ENCODE results near the gene ZFAND6. TPM values are rescaled to one million over a fixed set of nuclear protein-coding genes. Genes with fewer than 3 reads are reported as not detected.
"Not testable (repeated sequence)": the region's sequence is repeated elsewhere in the genome, so short reads cannot be mapped to it uniquely, and the experiment has no call there.

ZFAND6 gene
- total RNA-seq: 10 to 100 TPM; 85.5 to 91.6 TPM
- 48.9 to 65.5 reads per million in 2 donors for total RNA-seq

DNA sequence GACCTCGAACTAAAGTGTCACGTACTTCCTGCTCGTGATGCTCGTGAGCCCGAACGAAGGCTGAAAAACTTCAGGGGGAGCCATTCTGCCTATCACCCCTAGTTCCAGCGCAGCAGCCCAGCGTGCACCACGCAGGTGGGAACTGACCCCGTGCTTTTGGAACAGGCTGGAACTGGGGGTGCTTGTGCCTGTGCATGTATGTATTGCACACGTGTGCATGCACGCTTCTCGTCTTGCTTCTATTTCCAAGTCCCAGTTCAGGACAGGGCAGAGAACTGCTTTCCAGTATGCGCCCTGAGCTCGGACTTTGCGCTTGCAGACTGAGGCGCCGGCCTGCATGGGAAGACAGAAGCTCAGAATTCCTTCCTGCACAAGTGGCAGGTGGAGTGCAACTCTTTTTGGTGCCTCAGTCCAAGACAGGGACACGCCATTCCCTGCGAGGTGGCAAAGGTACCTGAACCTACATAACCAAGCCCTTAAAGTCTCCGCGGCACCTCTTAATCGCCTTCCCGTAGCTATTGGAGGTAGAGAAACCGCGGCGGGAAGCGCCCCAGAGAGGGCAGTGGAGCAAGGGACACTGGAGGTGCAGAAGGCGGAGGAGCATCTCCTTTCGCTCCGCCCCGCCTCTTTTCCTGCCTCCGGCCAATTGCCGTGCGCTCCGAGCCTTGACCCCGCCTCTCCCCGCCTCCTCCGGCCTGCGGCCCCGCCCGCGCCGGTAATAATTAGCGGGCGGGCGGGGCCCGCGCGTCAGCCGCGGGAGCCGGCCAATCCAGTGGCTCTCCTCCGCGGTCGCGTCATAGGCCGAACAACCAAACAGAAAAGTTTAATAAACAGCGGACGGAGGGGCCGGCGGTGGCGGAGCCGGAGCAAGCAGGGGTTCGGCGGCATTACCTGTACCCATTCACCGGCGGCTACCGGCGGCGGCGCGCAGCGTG is at the start of gene ZFAND6:
TSS of gene ZFAND6 (plus strand) at position 826 of the 935 bp plus-strand sequence. CDS start 60,669 bp downstream, outside the sequence.
- H3K36me3 Mint-ChIP-seq (ENCODE audit: low read depth): no peaks in the 10 kb centered on the region
- peak within 1 kb of the TSS; percentile 95 for H3K27ac Mint-ChIP-seq
- DNase-seq (peak; percentile 92 to 94 (median 94)), ATAC-seq (peak; percentile 92)
- no peaks in the 10 kb centered on the region for H3K9me3 ChIP-seq (ENCODE audit: control insufficient read depth, low read length, poor library complexity, severe bottlenecking)
- peaks cover 20% of the 10 kb centered on the region for H3K4me1 Mint-ChIP-seq
- peak within 1 kb of the TSS; percentile 95 for H3K4me3 Mint-ChIP-seq
- H3K27me3 Mint-ChIP-seq: peaks cover 4% of the 10 kb centered on the region

DNA sequence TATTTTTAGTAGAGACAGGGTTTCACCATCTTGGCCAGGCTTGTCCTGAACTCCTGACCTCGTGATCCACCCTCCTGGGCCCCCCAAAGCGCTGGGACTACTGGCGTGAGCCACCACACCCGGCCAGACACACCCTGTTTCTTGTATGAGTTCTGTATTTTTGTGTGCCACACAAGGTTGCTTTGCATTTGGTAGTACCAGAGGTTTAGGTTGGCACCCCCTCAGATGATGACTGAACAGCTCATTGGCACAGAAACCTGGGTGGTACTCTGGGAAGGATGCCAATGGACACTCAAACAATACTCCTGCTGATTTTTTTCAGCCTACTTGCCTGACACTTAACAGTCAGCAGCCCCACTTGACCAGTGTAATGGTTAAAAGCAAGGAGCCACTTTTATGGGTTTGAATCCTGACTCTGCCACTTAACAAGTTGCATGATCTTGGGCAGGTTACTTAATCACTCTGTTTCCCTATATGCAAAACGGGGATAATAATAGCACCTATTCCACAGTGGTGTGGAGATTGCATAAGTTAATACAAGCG is 49.3 kb upstream of the ZFAND6 start:
- Mint-ChIP-seq H3K27me3 (peaks cover 4% of the 10 kb centered on the region), H3K4me1 (peaks cover 2% of the 10 kb centered on the region), H3K4me3 (no peak overlapping the region), H3K36me3 (ENCODE audit: low read depth) (no peaks in the 10 kb centered on the region), H3K27ac (no peak overlapping the region)
- DNase-seq: no peak
- no peaks in the 10 kb centered on the region for H3K9me3 ChIP-seq (ENCODE audit: control insufficient read depth, low read length, poor library complexity, severe bottlenecking)
- no peak for ATAC-seq

GRCh38 chr15:80011041-80011523 is 48.4 kb upstream of the ZFAND6 start:
- not testable (repeated sequence) for H3K4me3 Mint-ChIP-seq

GRCh38 chr15:80011596-80011995 is 47.9 kb upstream of the ZFAND6 start:
- DNase-seq: no peak

More at GRCh38 chr15:80011041-80011523, 48.4 kb upstream of the ZFAND6 start:
- not testable (repeated sequence) for H3K4me1 Mint-ChIP-seq; DNase-seq; H3K9me3 ChIP-seq (ENCODE audit: control insufficient read depth, low read length, poor library complexity, severe bottlenecking); H3K36me3 Mint-ChIP-seq (ENCODE audit: low read depth); H3K27me3 Mint-ChIP-seq; ATAC-seq; H3K27ac Mint-ChIP-seq

GRCh38 chr15:80012060-80012726 is 47.3 kb upstream of the ZFAND6 start:
- Mint-ChIP-seq H3K27me3 (peaks cover 4% of the 10 kb centered on the region), H3K4me1 (peaks cover 2% of the 10 kb centered on the region), H3K4me3 (no peak overlapping the region), H3K36me3 (ENCODE audit: low read depth) (no peaks in the 10 kb centered on the region), H3K27ac (no peak overlapping the region)
- no peaks in the 10 kb centered on the region for H3K9me3 ChIP-seq (ENCODE audit: control insufficient read depth, low read length, poor library complexity, severe bottlenecking)
- no peak for ATAC-seq
- DNase-seq: no peak

More at GRCh38 chr15:80011596-80011995, 47.9 kb upstream of the ZFAND6 start:
- H3K36me3 Mint-ChIP-seq (ENCODE audit: low read depth): no peaks in the 10 kb centered on the region
- H3K9me3 ChIP-seq (ENCODE audit: control insufficient read depth, low read length, poor library complexity, severe bottlenecking): no peaks in the 10 kb centered on the region
- ATAC-seq: no peak
- peaks cover 2% of the 10 kb centered on the region for H3K4me1 Mint-ChIP-seq
- no peak overlapping the region for H3K27ac Mint-ChIP-seq
- no peak overlapping the region for H3K4me3 Mint-ChIP-seq
- H3K27me3 Mint-ChIP-seq: peaks cover 4% of the 10 kb centered on the region

GRCh38 chr15:80014186-80014585 is 45.3 kb upstream of the ZFAND6 start:
- not testable (repeated sequence) for H3K36me3 Mint-ChIP-seq (ENCODE audit: low read depth); H3K4me1 Mint-ChIP-seq; H3K27ac Mint-ChIP-seq; H3K27me3 Mint-ChIP-seq; H3K9me3 ChIP-seq (ENCODE audit: control insufficient read depth, low read length, poor library complexity, severe bottlenecking); ATAC-seq; H3K4me3 Mint-ChIP-seq; DNase-seq

DNA sequence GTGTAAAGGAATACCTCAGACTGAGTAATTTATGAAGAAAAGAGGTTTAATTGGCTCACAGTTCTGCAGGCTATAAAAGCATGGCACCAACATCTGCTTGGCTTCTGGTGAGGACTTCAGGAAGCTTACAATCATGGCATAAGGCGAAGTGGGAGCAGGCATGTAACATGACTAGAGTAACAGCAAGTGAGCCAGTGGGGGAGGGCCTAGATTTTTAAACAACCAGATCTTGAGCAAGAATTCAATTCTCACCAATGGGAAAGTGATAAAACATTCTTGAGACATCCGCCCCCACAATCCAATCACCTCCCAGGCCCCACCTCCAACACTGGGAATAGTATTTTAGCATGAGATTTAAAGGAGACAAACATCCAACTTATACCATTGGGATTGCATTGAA is 44.3 kb upstream of the ZFAND6 start:
- no peak overlapping the region for H3K27ac Mint-ChIP-seq
- no peaks in the 10 kb centered on the region for H3K36me3 Mint-ChIP-seq (ENCODE audit: low read depth)
- no peak overlapping the region for H3K4me3 Mint-ChIP-seq
- no peak for DNase-seq
- peaks cover 7% of the 10 kb centered on the region for H3K27me3 Mint-ChIP-seq
- ATAC-seq: no peak
- no peaks in the 10 kb centered on the region for H3K9me3 ChIP-seq (ENCODE audit: control insufficient read depth, low read length, poor library complexity, severe bottlenecking)
- peaks cover 2% of the 10 kb centered on the region for H3K4me1 Mint-ChIP-seq

GRCh38 chr15:80016506-80016905 is 43.0 kb upstream of the ZFAND6 start:
- not testable (repeated sequence) for H3K9me3 ChIP-seq (ENCODE audit: control insufficient read depth, low read length, poor library complexity, severe bottlenecking); DNase-seq; ATAC-seq; H3K27me3 Mint-ChIP-seq; H3K4me1 Mint-ChIP-seq; H3K27ac Mint-ChIP-seq; H3K4me3 Mint-ChIP-seq; H3K36me3 Mint-ChIP-seq (ENCODE audit: low read depth)

- not testable (repeated sequence) for H3K36me3 Mint-ChIP-seq (ENCODE audit: low read depth); ATAC-seq; H3K9me3 ChIP-seq (ENCODE audit: control insufficient read depth, low read length, poor library complexity, severe bottlenecking); DNase-seq; H3K4me3 Mint-ChIP-seq; H3K27ac Mint-ChIP-seq; H3K27me3 Mint-ChIP-seq; H3K4me1 Mint-ChIP-seq
Observed at GRCh38 chr15:80017139-80017538, 42.3 kb upstream of the ZFAND6 start.

GRCh38 chr15:80019168-80019745 is 40.2 kb upstream of the ZFAND6 start:
- Mint-ChIP-seq H3K27ac (no peak overlapping the region), H3K4me3 (no peak overlapping the region), H3K27me3 (peaks cover 11% of the 10 kb centered on the region), H3K4me1 (no peaks in the 10 kb centered on the region), H3K36me3 (ENCODE audit: low read depth) (no peaks in the 10 kb centered on the region)
- H3K9me3 ChIP-seq (ENCODE audit: control insufficient read depth, low read length, poor library complexity, severe bottlenecking): no peaks in the 10 kb centered on the region
- ATAC-seq (no peak), DNase-seq (no peak)

GRCh38 chr15:80020149-80020548 is 39.3 kb upstream of the ZFAND6 start:
- H3K27me3 Mint-ChIP-seq: peaks cover 11% of the 10 kb centered on the region
- H3K4me3 Mint-ChIP-seq; H3K9me3 ChIP-seq (ENCODE audit: control insufficient read depth, low read length, poor library complexity, severe bottlenecking); H3K27ac Mint-ChIP-seq; DNase-seq; ATAC-seq; H3K4me1 Mint-ChIP-seq; H3K36me3 Mint-ChIP-seq (ENCODE audit: low read depth): not testable (repeated sequence)

GRCh38 chr15:80020731-80021130 is 38.7 kb upstream of the ZFAND6 start:
- no peak for DNase-seq
- Mint-ChIP-seq H3K4me1 (no peaks in the 10 kb centered on the region), H3K27ac (no peak overlapping the region), H3K36me3 (ENCODE audit: low read depth) (no peaks in the 10 kb centered on the region), H3K27me3 (peaks cover 11% of the 10 kb centered on the region), H3K4me3 (no peak overlapping the region)
- H3K9me3 ChIP-seq (ENCODE audit: control insufficient read depth, low read length, poor library complexity, severe bottlenecking): no peaks in the 10 kb centered on the region
- no peak for ATAC-seq

DNA sequence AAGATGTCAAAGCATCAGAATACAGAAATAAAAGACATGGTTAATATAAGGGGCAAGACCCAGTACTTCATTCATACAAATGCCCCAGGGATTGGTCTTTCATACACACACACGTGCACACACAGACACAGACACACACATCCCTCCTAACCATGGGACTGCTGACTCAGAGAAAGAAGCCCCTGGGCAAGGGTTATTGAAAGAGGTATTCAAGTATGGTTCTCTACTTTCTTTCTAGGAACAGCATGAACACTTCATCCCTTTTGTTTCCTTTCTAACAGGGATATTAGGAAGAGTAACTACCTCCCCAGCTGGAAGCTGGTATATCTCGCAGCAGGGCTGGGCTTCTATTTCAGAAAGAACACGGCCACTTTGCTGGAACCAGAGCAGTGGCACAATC is 33.2 kb upstream of the ZFAND6 start:
- no peaks in the 10 kb centered on the region for H3K9me3 ChIP-seq (ENCODE audit: control insufficient read depth, low read length, poor library complexity, severe bottlenecking)
- Mint-ChIP-seq H3K27ac (no peak overlapping the region), H3K4me1 (peaks cover 3% of the 10 kb centered on the region), H3K27me3 (peaks cover 7% of the 10 kb centered on the region), H3K36me3 (ENCODE audit: low read depth) (no peaks in the 10 kb centered on the region), H3K4me3 (no peak overlapping the region)
- no peak for DNase-seq
- no peak for ATAC-seq

Data from T-helper 17 cell (primary cell).